Neural cell (in vitro differentiated cells): ENCODE results near the gene SNRPF. TPM values are rescaled to one million over a fixed set of nuclear protein-coding genes. Genes with fewer than 3 reads are reported as not detected.

ENCODE experiments used
- H2AFZ ChIP-seq: fragments of 200-600, 300-800 bp; sonication (generic), shearing (Covaris generic); 2 replicates; pipeline ENCODE4 v1.6.0; 2014; ENCODE audit warnings: low read depth, mild to moderate bottlenecking, antibody characterized with exemption, low read length, moderate library complexity
- H3F3A ChIP-seq: fragments of 200-600 bp; shearing (Covaris generic); 2 replicates; pipeline ENCODE4 v1.6.1; 2016; ENCODE audit warnings: mild to moderate bottlenecking, moderate library complexity, mixed read lengths, antibody characterized with exemption, low read length; ENCODE audit not compliant: insufficient read depth, poor library complexity, severe bottlenecking
- H3K27ac ChIP-seq: fragments of 200-600, 300-800 bp; sonication (generic), shearing (Covaris generic); 2 replicates; pipeline ENCODE4 v1.5.1; 2014; ENCODE audit warnings: mild to moderate bottlenecking, low read length, moderate library complexity
- H3K27me3 ChIP-seq: fragments of 300-800, 200-600 bp; sonication (generic), shearing (Covaris generic); 2 replicates; pipeline ENCODE4 v1.6.0; 2014; ENCODE audit warnings: mild to moderate bottlenecking, low read depth, low read length, moderate library complexity; ENCODE audit not compliant: insufficient read depth
- H3K36me3 ChIP-seq: fragments of 300-800, 200-600 bp; sonication (generic), shearing (Covaris generic); 2 replicates; pipeline ENCODE4 v1.5.1; 2014; ENCODE audit warnings: mild to moderate bottlenecking, antibody characterized with exemption, low read length, moderate library complexity; ENCODE audit not compliant: insufficient read depth
- H3K4me2 ChIP-seq: fragments of 300-800, 200-600 bp; sonication (generic), shearing (Covaris generic); 2 replicates; pipeline ENCODE4 v1.6.0; 2014; ENCODE audit warnings: mild to moderate bottlenecking, low read length
- H3K4me3 ChIP-seq: fragments of 300-800, 200-600 bp; sonication (generic), shearing (Covaris generic); 2 replicates; pipeline ENCODE4 v1.5.1; 2014; ENCODE audit warnings: mild to moderate bottlenecking, low read length, moderate library complexity
- H3K79me2 ChIP-seq: fragments of 200-600 bp; shearing (Covaris generic); replicated peaks from 2 replicates; pipeline ENCODE4 v1.6.0; 2014; ENCODE audit warnings: mild to moderate bottlenecking, low read length, moderate library complexity; ENCODE audit not compliant: insufficient read depth
- H3K9ac ChIP-seq: fragments of 300-800, 200-600 bp; sonication (generic), shearing (Covaris generic); 2 replicates; pipeline ENCODE4 v1.6.1; 2016; ENCODE audit warnings: mild to moderate bottlenecking, low read length, mixed read lengths
- H3K9me2 ChIP-seq: fragments of 200-600 bp; shearing (Covaris generic); 2 replicates; pipeline ENCODE4 v1.6.1; 2016; ENCODE audit warnings: mild to moderate bottlenecking, low read length, mixed read lengths; ENCODE audit not compliant: insufficient read depth
- H3K9me3 ChIP-seq: fragments of 200-600, 300-800 bp; sonication (generic), shearing (Covaris generic); 2 replicates; pipeline ENCODE4 v1.6.1; 2016; ENCODE audit warnings: mild to moderate bottlenecking, mixed run types, low read length, moderate library complexity, mixed read lengths
- H4K20me1 ChIP-seq: fragments of 200-600 bp; shearing (Covaris generic); 2 replicates; pipeline ENCODE4 v1.6.1; 2016; ENCODE audit warnings: mild to moderate bottlenecking, mixed run types; ENCODE audit not compliant: insufficient read depth
- CTCF ChIP-seq: fragments of 450-650 bp; IDR thresholded peaks from 2 replicates; pipeline ENCODE4 v1.5.1; 2014; ENCODE audit warnings: antibody characterized with exemption, mild to moderate bottlenecking, moderate library complexity; ENCODE audit not compliant: poor library complexity, severe bottlenecking
- EP300 ChIP-seq: fragments of 450-650 bp; conservative IDR thresholded peaks from 2 replicates; pipeline ENCODE4 v1.6.1; 2014; ENCODE audit warnings: antibody characterized with exemption, mild to moderate bottlenecking, moderate library complexity; ENCODE audit not compliant: poor library complexity, severe bottlenecking
- EZH2 ChIP-seq: fragments of 200-600, 300-800 bp; shearing (Covaris generic), sonication (generic); IDR thresholded peaks from 2 replicates; pipeline ENCODE4 v1.6.1; 2014; ENCODE audit warnings: antibody characterized with exemption, low read length, borderline replicate concordance, mild to moderate bottlenecking; ENCODE audit not compliant: insufficient read depth, poor library complexity, severe bottlenecking
- MXI1 ChIP-seq: fragments of 450-650 bp; conservative IDR thresholded peaks from 2 replicates; pipeline ENCODE4 v1.6.1; 2014; ENCODE audit warnings: antibody characterized with exemption, mild to moderate bottlenecking; ENCODE audit not compliant: poor library complexity, severe bottlenecking
- POLR2AphosphoS5 ChIP-seq: IDR thresholded peaks from 2 replicates; pipeline ENCODE4 v1.6.1; 2012
- RAD21 ChIP-seq: fragments of 450-650 bp; conservative IDR thresholded peaks from 2 replicates; pipeline ENCODE4 v1.6.1; 2014; ENCODE audit warnings: antibody characterized with exemption, mild to moderate bottlenecking, moderate library complexity
- SMC3 ChIP-seq: fragments of 450-650 bp; conservative IDR thresholded peaks from 2 replicates; pipeline ENCODE4 v1.6.1; 2014; ENCODE audit warnings: antibody characterized with exemption, mild to moderate bottlenecking, moderate library complexity; ENCODE audit not compliant: poor library complexity
- TAF1 ChIP-seq: IDR thresholded peaks from 2 replicates; pipeline ENCODE4 v1.6.1; 2012; ENCODE audit warnings: low read depth
- polyA plus RNA-seq: library from polyadenylated mRNA; depleted of rRNA; stranded (reverse); fragments of >200 nt; gene quantifications from 2 replicates; pipeline ENCODE4 v1.2.3, GENCODE V29; 2014
- TF ChIP-seq, protein P1 (sequence below): IDR thresholded peaks from 2 replicates; pipeline ENCODE4 v1.6.1; 2012; ENCODE audit warnings: borderline replicate concordance

Gene SNRPF
- polyA plus RNA-seq, 1 donor from 2014 or later = 42.1 TPM

- no peak for TF ChIP-seq SMC3
- no peak for TF ChIP-seq MXI1
- TF ChIP-seq EP300 = no peak
- no peak for TF ChIP-seq CTCF
- TF ChIP-seq EZH2 = no peak
- no peak for TF ChIP-seq RAD21
- TF ChIP-seq, protein P1, sequence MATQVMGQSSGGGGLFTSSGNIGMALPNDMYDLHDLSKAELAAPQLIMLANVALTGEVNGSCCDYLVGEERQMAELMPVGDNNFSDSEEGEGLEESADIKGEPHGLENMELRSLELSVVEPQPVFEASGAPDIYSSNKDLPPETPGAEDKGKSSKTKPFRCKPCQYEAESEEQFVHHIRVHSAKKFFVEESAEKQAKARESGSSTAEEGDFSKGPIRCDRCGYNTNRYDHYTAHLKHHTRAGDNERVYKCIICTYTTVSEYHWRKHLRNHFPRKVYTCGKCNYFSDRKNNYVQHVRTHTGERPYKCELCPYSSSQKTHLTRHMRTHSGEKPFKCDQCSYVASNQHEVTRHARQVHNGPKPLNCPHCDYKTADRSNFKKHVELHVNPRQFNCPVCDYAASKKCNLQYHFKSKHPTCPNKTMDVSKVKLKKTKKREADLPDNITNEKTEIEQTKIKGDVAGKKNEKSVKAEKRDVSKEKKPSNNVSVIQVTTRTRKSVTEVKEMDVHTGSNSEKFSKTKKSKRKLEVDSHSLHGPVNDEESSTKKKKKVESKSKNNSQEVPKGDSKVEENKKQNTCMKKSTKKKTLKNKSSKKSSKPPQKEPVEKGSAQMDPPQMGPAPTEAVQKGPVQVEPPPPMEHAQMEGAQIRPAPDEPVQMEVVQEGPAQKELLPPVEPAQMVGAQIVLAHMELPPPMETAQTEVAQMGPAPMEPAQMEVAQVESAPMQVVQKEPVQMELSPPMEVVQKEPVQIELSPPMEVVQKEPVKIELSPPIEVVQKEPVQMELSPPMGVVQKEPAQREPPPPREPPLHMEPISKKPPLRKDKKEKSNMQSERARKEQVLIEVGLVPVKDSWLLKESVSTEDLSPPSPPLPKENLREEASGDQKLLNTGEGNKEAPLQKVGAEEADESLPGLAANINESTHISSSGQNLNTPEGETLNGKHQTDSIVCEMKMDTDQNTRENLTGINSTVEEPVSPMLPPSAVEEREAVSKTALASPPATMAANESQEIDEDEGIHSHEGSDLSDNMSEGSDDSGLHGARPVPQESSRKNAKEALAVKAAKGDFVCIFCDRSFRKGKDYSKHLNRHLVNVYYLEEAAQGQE = no peak
- no peak for TF ChIP-seq POLR2AphosphoS5
- TF ChIP-seq TAF1 = no peak
These were observed 23.3 kb downstream of the SNRPF start for GRCh38 chr12:95882080-95882479.

DNA sequence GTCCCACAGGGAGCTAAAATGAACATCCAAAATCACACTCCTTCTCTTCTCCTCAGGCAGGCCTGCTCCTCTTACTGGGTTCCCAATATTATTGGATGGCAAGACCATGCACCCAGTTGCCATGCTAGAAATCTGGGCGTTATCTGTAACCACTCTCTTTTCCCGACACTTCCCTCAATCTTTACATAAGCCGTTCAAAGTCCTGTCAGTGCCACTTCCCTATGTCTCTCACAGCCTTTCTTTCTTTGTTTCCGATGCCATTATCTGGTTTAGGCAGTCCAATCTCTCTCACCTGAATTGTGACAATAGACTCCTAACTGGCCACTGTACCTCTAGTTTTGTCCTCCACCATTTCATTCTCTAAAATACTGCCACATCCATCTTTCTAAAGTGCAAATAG lies 24.1 kb downstream of the SNRPF start:
- no peaks in the 10 kb centered on the region for H3K9me3 ChIP-seq
- no peaks in the 10 kb centered on the region for H3K79me2 ChIP-seq
- no peaks in the 10 kb centered on the region for H3K9me2 ChIP-seq
- no peaks in the 10 kb centered on the region for H3F3A ChIP-seq
- H3K27me3 ChIP-seq = no peaks in the 10 kb centered on the region
- H3K9ac ChIP-seq = no peak overlapping the region
- H3K4me2 ChIP-seq = no peak overlapping the region
- H3K36me3 ChIP-seq = no peaks in the 10 kb centered on the region
- H4K20me1 ChIP-seq = no peaks in the 10 kb centered on the region
- no peak for TF ChIP-seq CTCF
- TF ChIP-seq POLR2AphosphoS5 = no peak
- no peak for TF ChIP-seq SMC3
- no peak for TF ChIP-seq TAF1
- no peak for TF ChIP-seq EZH2
- TF ChIP-seq, protein P1 = no peak
- TF ChIP-seq MXI1 = no peak
- TF ChIP-seq RAD21 = no peak
- no peak for TF ChIP-seq EP300
- no peak overlapping the region for H3K4me3 ChIP-seq
- H2AFZ ChIP-seq = no peak overlapping the region
- no peak overlapping the region for H3K27ac ChIP-seq

More at GRCh38 chr12:95882080-95882479, 23.3 kb downstream of the SNRPF start:
- H3F3A ChIP-seq = no peaks in the 10 kb centered on the region
- H3K9ac ChIP-seq = no peak overlapping the region
- no peaks in the 10 kb centered on the region for H3K36me3 ChIP-seq
- H4K20me1 ChIP-seq = no peaks in the 10 kb centered on the region
- H3K27ac ChIP-seq = no peak overlapping the region
- H3K4me3 ChIP-seq = no peak overlapping the region
- H3K9me2 ChIP-seq = no peaks in the 10 kb centered on the region
- no peaks in the 10 kb centered on the region for H3K79me2 ChIP-seq
- no peaks in the 10 kb centered on the region for H3K9me3 ChIP-seq
- H2AFZ ChIP-seq = no peak overlapping the region
- no peak overlapping the region for H3K4me2 ChIP-seq
- no peaks in the 10 kb centered on the region for H3K27me3 ChIP-seq
